GM12872 (cell line): ENCODE results near the gene WFS1.

Experiments
- CTCF ChIP-seq: IDR thresholded peaks from 3 replicates; pipeline ENCODE4 v1.5.1; 2011; ENCODE audit warnings: low read depth, mild to moderate bottlenecking, low read length, moderate library complexity; ENCODE audit not compliant: insufficient read depth

WFS1 gene

GRCh38 chr4:6346373-6347110 lies 76.9 kb downstream of the WFS1 start:
- no peak for TF ChIP-seq CTCF

- TF ChIP-seq CTCF: no peak
These were observed 77.9 kb downstream of the WFS1 start for GRCh38 chr4:6347511-6348045.

- TF ChIP-seq CTCF: no peak
These were observed 78.8 kb downstream of the WFS1 start for GRCh38 chr4:6348408-6348807.

- TF ChIP-seq CTCF: no peak
These were observed 80.4 kb downstream of the WFS1 start for GRCh38 chr4:6349896-6350603.

- TF ChIP-seq CTCF: no peak
These were observed 81.0 kb downstream of the WFS1 start for GRCh38 chr4:6350646-6351045.

- no peak for TF ChIP-seq CTCF
These were observed 81.8 kb downstream of the WFS1 start for GRCh38 chr4:6351246-6352000.
